ENCODE results near the gene UBE2Q1.

DNA sequence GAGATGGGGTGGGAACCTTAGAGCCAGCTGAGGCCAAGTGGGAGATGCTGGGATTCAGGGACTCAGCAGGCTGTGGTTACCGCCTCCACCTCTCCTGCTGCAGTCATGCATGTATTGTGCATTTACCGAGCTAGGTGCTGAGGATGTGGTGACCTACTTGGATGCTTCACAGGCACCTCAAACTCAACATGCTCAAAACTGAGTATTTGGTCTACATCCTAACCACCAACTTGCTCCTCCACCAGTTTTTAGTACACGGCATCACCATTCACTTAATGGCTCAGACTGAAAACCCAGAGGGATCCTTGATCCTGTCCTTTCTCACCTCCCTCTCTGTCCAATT is 14.7 kb upstream of the UBE2Q1 start:
- TF ChIP-seq, protein P1, sequence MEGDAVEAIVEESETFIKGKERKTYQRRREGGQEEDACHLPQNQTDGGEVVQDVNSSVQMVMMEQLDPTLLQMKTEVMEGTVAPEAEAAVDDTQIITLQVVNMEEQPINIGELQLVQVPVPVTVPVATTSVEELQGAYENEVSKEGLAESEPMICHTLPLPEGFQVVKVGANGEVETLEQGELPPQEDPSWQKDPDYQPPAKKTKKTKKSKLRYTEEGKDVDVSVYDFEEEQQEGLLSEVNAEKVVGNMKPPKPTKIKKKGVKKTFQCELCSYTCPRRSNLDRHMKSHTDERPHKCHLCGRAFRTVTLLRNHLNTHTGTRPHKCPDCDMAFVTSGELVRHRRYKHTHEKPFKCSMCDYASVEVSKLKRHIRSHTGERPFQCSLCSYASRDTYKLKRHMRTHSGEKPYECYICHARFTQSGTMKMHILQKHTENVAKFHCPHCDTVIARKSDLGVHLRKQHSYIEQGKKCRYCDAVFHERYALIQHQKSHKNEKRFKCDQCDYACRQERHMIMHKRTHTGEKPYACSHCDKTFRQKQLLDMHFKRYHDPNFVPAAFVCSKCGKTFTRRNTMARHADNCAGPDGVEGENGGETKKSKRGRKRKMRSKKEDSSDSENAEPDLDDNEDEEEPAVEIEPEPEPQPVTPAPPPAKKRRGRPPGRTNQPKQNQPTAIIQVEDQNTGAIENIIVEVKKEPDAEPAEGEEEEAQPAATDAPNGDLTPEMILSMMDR (IDR thresholded peaks at IDR 0.05): no peak
- TF ChIP-seq POLR2A (IDR thresholded peaks at IDR 0.05): no peak
